Memory B cell (primary cell): ENCODE measurements around the gene DIDO1.
"Not testable (repeated sequence)": the region's sequence is repeated elsewhere in the genome, so short reads cannot be mapped to it uniquely, and the experiment has no call there.

ENCODE experiments used
- ATAC-seq: fragments of 150-1000 bp; cut with Tn5 transposase; 2 replicates; pipeline ENCODE4 v1.10.0; 2021; ENCODE audit warnings: low read depth, mild to moderate bottlenecking, moderate library complexity
- DNase-seq, 2 donors: peaks; one replicate each; pipeline ENCODE4 v3.0.0; 2022; ENCODE audit warnings: low spot score in 2 of 2
- H3K27ac Mint-ChIP-seq: one replicate; pipeline ENCODE4 v1.8.0; 2022; ENCODE audit warnings: mild to moderate bottlenecking, moderate library complexity, mixed read lengths
- H3K27me3 Mint-ChIP-seq: one replicate; pipeline ENCODE4 v1.8.0; 2022; ENCODE audit warnings: mixed read lengths
- H3K36me3 Mint-ChIP-seq: one replicate; pipeline ENCODE4 v1.8.0; 2022; ENCODE audit warnings: mild to moderate bottlenecking, mixed read lengths
- H3K4me1 Mint-ChIP-seq: one replicate; pipeline ENCODE4 v1.8.0; 2022; ENCODE audit warnings: mixed read lengths
- H3K4me3 Mint-ChIP-seq: one replicate; pipeline ENCODE4 v1.8.0; 2022; ENCODE audit warnings: mild to moderate bottlenecking, moderate library complexity, mixed read lengths
- H3K9me3 Mint-ChIP-seq: one replicate; pipeline ENCODE4 v1.8.0; 2022; ENCODE audit warnings: mixed read lengths

Gene DIDO1

DNA sequence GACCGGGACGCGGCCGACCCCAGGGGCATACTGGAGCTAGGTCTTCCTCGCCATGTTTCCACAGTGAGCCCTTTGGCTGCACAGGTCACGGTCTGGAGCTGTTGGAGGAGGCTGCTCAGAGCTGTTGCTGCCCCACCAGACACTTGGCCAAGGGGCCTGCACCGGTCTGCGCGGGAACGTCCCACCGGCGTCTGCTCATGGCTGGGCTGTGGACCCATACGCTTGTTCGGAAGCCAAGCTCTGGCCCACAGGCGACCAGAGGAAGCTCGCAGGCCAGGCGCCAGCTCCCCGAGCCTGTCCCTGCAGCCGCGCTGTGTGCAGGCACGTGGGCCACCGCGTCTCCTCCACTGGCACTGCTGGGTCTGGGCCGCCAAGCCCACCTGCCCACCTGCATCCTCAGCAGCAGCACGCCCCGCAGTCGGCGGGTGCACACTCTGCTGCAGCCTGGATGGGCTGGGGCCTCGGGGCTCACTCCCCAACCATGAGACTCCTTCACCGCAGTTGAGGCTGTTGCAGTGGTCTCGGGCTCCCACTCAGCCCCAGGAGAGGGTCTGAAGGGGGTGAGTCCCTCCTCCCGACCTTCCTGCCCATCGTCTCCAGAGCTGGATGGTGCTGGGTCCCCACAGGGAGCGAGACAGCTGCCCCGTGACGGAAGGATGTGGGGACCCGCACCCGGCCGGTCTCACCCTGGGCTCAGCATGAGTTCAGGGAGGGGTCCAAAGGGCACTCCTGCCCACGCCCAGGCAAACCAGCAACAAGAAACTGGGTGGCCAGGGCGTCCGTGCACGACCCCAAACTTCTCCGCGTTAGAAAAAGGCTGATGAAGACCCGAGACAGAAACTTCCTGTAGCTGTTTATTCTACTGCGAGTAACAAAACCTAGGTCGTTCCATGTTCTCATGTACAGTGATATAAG is 49.1 kb downstream of the DIDO1 start:
- H3K9me3 Mint-ChIP-seq = no peaks in the 10 kb centered on the region
- H3K36me3 Mint-ChIP-seq = peaks cover 6% of the 10 kb centered on the region
- no peak overlapping the region for H3K4me3 Mint-ChIP-seq
- H3K27me3 Mint-ChIP-seq = peaks cover 4% of the 10 kb centered on the region
- ATAC-seq (no peak), DNase-seq (no peak)
- H3K27ac Mint-ChIP-seq = no peak overlapping the region
- H3K4me1 Mint-ChIP-seq = peaks cover 8% of the 10 kb centered on the region

DNA sequence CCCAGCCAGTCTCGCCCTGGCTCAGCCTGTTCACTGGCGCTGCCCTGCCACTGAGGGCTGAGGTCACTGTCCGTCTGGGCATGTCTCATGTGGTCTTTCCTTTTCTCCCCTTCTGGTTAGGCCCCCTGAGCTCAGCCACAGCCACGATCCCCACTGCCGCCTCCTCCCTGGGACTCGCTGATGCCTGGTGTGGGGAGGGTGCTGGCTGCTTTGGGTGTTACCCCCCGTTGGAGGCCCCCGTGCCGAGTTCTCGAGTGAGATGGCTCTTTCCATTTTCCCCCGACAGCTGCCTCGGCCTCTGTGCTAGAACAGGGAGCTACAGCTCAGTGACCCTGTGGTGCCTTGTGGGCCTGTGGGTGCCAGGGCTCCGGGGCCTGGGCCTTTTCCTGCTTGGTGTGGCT is 49.8 kb downstream of the DIDO1 start:
- Mint-ChIP-seq H3K9me3 (no peaks in the 10 kb centered on the region), H3K36me3 (peaks cover 4% of the 10 kb centered on the region), H3K27ac (no peak overlapping the region), H3K4me3 (no peak overlapping the region), H3K4me1 (peaks cover 8% of the 10 kb centered on the region), H3K27me3 (peaks cover 4% of the 10 kb centered on the region)
- DNase-seq (no peak), ATAC-seq (no peak)

DNA sequence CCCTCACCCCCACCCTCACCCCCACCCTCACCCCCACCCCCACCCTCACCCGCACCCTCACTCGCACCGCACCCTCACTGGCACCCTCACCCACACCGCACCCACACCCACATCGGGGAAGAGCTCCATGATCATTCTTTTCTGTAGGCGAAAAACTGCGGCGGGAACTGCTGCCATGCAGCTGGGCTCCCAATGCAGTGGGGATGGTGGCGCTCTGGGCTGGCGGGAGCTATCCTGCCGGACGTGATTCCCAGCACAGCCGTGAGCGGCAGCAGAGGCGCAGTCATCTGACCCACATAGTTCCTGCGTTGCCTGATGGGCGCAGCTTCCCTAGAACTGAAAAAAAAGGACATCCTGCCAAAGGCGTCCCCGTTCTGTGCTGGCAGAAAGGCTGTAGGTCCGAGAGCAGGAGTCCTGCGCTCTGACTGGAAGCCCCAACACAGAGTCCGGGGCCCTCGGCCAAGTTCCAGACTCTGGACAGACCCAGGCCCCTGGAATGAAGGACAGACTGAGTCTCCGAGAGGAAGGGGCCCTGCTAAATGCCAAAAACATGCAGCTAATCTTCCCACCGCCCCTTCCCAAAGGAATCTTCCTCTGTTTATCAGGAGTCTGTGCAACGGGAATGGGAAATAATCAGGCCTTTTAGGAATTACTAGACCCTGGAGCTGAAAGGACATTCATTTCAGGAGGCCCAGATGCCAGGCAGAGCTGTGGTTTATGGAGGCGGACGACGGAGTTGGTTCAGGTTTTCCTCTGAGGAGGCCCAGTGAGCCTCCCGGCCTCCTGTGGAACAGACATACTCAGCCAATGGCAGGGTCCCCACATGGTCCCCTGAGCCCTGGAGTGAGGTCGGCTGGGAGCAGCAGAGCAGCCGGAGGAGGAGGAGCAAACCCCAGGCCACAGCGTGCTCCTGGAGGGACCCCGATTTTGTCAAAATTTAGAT is 50.6 kb downstream of the DIDO1 start:
- peak overlapping the region; percentile 79 for H3K27ac Mint-ChIP-seq
- H3K9me3 Mint-ChIP-seq = no peaks in the 10 kb centered on the region
- DNase-seq = no peak
- peaks cover 4% of the 10 kb centered on the region for H3K27me3 Mint-ChIP-seq
- no peak for ATAC-seq
- no peak overlapping the region for H3K4me3 Mint-ChIP-seq
- H3K4me1 Mint-ChIP-seq = peaks cover 8% of the 10 kb centered on the region
- peaks cover 1% of the 10 kb centered on the region for H3K36me3 Mint-ChIP-seq

DNA sequence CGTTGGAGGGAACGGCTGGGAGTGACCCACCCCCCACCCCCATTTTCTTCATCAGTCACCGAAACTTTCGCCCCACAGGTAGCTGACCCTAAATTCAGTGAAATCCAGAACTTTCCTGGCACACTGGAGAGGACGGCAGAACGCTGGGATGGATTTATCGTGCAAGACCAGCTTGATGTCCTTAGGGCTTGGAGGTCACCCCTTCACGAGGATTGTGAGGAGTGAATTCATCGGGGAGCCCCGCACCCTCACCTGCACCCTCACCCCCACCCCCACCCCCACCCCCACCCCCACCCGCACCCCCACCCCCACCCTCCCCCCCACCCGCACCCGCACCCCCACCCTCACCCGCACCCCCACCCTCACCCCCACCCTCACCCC is 51.4 kb downstream of the DIDO1 start:
- H3K27ac Mint-ChIP-seq = peak overlapping the region; percentile 79
- peaks cover 4% of the 10 kb centered on the region for H3K27me3 Mint-ChIP-seq
- no peak for ATAC-seq
- H3K4me1 Mint-ChIP-seq = peaks cover 8% of the 10 kb centered on the region
- no peaks in the 10 kb centered on the region for H3K9me3 Mint-ChIP-seq
- no peak overlapping the region for H3K4me3 Mint-ChIP-seq
- H3K36me3 Mint-ChIP-seq = peaks cover 1% of the 10 kb centered on the region
- DNase-seq = no peak

DNA sequence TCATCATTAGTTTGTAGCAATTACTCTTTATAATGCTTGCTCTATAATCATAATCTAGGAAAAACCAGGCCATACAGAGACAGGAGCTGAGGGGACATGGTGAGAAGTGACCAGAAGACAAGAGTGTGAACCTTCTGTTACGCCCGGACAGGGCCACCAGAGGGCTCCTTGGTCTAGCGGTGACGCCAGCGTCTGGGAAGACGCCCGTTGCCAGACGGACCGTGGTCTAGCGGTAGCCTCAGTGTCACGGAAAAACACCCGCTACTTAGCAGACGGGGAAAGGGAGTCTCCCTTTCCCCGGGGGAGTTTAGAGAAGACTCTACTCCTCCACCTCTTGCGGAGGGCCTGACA is 52.6 kb downstream of the DIDO1 start:
- ATAC-seq, H3K36me3 Mint-ChIP-seq, H3K9me3 Mint-ChIP-seq, H3K4me1 Mint-ChIP-seq, H3K27ac Mint-ChIP-seq, H3K27me3 Mint-ChIP-seq, DNase-seq, H3K4me3 Mint-ChIP-seq: not testable (repeated sequence)

DNA sequence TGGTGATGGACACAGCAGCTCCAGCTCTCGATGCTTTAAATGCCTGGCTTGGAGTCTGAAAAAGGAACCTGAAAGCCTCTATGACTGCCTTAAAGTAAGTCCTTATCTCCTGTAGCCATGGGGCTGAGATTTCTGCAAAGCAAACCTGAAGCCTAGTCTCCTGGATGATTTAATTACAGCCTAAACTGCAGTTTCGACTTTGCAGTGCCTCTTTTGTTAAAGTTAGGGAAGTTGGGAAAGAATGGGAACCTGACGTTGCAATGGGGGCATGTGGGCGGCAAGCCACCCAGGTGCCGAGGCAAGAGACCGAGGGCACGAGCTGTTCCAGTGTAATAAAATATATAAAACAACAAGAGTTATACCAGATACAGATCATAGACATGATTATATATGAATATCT is 53.0 kb downstream of the DIDO1 start:
- H3K9me3 Mint-ChIP-seq = no peaks in the 10 kb centered on the region
- peaks cover 8% of the 10 kb centered on the region for H3K4me1 Mint-ChIP-seq
- no peak overlapping the region for H3K4me3 Mint-ChIP-seq
- peaks cover 4% of the 10 kb centered on the region for H3K27me3 Mint-ChIP-seq
- no peak for DNase-seq
- H3K36me3 Mint-ChIP-seq = peaks cover 1% of the 10 kb centered on the region
- no peak for ATAC-seq
- H3K27ac Mint-ChIP-seq = no peak overlapping the region

DNA sequence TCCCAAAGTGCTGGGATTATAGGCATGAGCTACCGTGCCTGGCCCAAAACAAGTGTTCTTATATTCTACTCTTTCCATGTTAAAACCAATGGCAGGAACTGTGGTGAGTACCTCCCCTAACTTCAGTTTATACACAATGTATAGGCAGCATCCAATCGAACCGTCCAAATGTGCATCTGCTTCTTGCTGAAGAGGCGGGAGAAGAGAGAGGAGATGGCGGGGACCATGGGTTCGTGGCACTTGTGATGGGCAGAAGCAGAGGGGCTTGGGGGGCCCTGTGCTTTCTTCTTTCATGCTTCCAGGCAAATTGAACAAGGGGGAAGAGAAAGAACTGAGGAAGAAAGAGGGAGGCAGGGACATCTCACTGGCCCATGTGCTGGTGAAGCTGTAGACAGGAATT is 53.4 kb downstream of the DIDO1 start:
- no peak for ATAC-seq
- Mint-ChIP-seq H3K27ac (no peak overlapping the region), H3K4me1 (peaks cover 8% of the 10 kb centered on the region), H3K4me3 (no peak overlapping the region), H3K9me3 (no peaks in the 10 kb centered on the region), H3K27me3 (peaks cover 4% of the 10 kb centered on the region), H3K36me3 (no peaks in the 10 kb centered on the region)
- DNase-seq = no peak

DNA sequence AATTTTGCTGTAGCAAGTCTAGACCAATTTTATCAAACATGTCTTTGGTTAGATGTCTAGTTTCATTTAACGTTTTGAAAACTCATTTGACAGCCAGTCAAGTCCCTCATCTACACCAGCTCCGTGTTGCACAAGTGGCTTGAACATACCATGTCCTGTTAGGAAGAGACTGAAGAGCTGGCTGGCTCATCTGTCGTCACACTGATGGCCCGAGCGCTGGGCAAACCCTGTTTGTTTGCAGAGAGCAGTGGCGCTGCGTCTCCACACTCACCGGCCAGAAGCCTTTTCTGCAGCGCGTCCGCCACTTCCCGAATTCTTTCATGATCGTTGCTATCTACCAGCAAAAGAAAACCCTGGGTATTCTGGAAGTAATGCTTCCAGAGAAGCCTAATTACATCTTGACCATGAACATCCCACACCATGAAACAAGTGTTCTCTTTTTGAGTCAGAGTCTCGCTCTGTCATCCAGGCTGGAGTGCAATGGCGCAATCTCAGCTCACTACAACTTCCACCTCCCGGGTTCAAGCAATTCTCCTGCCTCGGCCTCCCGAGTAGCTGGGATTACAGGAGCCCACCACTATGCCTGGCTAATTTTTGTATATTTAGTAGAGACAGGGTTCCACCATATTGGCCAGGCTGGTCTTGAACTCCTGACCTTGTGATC is 54.0 kb downstream of the DIDO1 start:
- ATAC-seq (no peak), DNase-seq (no peak)
- no peaks in the 10 kb centered on the region for H3K36me3 Mint-ChIP-seq
- H3K27ac Mint-ChIP-seq = no peak overlapping the region
- peaks cover 8% of the 10 kb centered on the region for H3K4me1 Mint-ChIP-seq
- H3K27me3 Mint-ChIP-seq = peaks cover 4% of the 10 kb centered on the region
- H3K9me3 Mint-ChIP-seq = no peaks in the 10 kb centered on the region
- H3K4me3 Mint-ChIP-seq = no peak overlapping the region

DNA sequence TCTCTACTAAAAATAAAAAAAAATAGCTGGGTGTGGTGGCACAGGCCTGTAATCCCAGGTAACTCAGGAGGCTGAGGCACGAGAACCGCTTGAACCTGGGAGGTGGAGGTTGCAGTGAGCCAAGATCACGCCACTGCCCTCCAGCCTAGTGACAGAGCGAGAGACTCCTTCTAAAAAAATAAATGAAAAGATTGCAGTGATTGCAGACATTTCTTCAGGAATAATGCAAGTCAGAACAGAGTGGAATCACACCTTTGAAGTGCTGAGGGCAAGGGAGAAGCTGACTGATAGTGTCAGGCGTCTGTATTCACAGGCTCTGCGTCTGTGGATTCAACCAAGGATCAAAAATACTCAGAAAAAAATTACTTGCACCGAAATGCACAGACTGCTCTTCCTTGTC is 62.1 kb downstream of the DIDO1 start:
- ATAC-seq = no peak
- Mint-ChIP-seq H3K4me3 (no peak overlapping the region), H3K27me3 (peaks cover 2% of the 10 kb centered on the region)

DNA sequence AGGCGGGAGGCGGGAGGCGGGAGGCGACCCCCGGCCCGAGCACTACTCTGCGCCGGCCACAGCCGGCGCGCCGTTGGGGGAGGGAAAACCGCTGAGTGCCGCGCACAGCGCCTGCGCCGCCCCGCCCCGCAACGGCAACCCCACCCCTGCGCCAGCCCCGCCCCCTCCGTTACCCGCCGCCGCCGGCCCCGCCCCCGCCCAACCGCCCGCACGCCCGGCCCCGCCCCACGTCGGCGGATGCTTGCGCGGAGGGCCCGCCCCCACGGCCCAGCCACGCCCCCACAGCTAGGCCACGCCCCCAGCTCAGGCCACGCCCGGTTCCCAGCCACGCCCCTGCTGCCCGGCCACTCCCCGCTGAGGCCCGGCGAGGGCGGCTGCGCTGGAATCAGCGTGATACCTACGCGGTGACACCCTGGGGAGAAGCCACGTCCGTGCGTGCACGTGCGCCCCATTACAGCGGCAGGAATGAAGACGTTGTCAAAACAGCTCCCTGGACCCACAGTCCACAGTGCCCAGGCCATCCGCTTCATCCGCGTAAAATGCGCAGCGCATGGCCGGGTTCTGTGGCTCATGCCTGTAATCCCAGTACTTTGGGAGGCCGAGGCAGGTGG is 64.5 kb downstream of the DIDO1 start, which contains the start of gene TCFL5:
TSS of gene TCFL5 (minus strand) at position 97 of the 611 bp plus-strand sequence. CDS start 152 bp downstream, outside the sequence.
- DNase-seq (peak; percentile 99 to 100), ATAC-seq (peak; percentile 88)
- Mint-ChIP-seq H3K9me3 (peaks cover 3% of the 10 kb centered on the region), H3K4me1 (peaks cover 20% of the 10 kb centered on the region), H3K4me3 (peak within 1 kb of the TSS; percentile 62), H3K27ac (peak within 1 kb of the TSS; percentile 79), H3K27me3 (peaks cover 2% of the 10 kb centered on the region), H3K36me3 (peaks cover 12% of the 10 kb centered on the region)

More for the DNA sequence above, 62.1 kb downstream of the DIDO1 start:
- H3K9me3 Mint-ChIP-seq = peaks cover 3% of the 10 kb centered on the region
- peaks cover 16% of the 10 kb centered on the region for H3K4me1 Mint-ChIP-seq
- no peak for DNase-seq
- no peaks in the 10 kb centered on the region for H3K36me3 Mint-ChIP-seq
- H3K27ac Mint-ChIP-seq = no peak overlapping the region

DNA sequence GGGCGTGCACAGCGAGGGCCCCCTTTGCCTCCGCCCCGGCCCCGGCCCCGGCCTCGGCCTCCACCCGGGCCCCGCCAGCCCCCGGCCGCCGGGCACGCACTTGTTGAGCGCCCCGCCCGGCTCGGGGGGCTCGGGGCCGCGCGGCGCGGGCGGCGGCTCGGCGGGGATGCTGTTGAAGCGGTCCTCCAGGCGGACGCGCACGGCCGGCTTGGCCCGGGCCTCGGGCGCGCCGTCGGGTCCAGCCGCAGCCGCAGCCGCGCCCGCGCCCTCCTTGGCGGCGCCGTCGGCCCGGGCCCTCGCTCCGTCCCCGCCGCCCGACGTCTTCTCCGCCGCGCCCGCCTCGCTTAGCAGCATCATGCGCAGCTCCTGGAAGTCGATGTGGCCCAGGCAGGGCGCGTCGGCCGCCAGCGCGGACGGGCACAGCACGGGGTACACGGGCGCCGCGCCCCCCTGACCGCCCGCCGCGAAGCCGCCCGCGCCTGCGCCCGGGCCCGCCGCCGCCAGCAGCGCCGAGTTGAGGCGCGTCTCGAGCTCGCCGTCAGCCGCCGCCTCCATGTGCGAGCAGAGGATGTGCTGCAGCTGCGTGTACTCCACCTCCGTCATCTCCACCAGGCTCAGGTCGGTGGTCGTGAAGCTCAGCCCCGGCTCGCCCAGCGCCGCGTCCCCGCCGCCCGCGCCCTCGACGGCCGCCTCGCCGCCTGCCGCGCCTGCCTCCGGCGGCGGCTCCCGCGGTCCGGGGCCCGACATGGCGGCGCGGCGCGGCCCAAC is 65.2 kb downstream of the DIDO1 start:
- ATAC-seq (peak; percentile 31), DNase-seq (peak; percentile 38 to 66)
- peaks cover 2% of the 10 kb centered on the region for H3K27me3 Mint-ChIP-seq
- H3K36me3 Mint-ChIP-seq = peaks cover 13% of the 10 kb centered on the region
- peak overlapping the region; percentile 37 for H3K4me3 Mint-ChIP-seq
- H3K27ac Mint-ChIP-seq = no peak overlapping the region
- peaks cover 3% of the 10 kb centered on the region for H3K9me3 Mint-ChIP-seq
- H3K4me1 Mint-ChIP-seq = peaks cover 20% of the 10 kb centered on the region

DNA sequence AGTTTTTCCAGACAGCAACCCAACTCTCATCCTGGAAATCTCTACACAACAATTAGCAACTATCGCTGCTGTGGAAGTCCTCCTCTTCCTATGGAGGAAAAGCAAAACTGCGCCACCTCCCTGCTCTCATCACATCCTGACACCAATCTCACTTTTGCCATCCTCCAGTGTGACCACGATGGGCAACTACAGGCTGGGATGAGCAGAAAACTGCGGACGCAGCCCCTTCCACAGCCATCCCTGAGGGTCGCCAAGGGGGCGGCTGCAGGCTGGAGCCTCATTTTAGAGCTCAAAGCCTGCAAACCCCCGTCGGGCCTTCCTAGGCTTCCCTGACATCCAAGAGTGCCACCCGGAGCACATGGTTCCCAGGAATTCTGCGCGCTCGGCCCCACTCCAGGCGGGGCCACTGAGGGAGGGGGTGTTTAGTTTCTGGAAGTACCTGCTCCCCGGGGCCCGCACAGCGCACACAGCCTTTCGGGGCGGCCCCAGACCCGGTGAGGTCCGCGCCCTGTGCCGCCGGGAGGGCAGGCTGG is 65.8 kb downstream of the DIDO1 start:
- peaks cover 2% of the 10 kb centered on the region for H3K27me3 Mint-ChIP-seq
- ATAC-seq (no peak), DNase-seq (peak in 1 of 2 donors; percentile 35)
- peaks cover 13% of the 10 kb centered on the region for H3K36me3 Mint-ChIP-seq
- H3K9me3 Mint-ChIP-seq = peaks cover 3% of the 10 kb centered on the region
- peak overlapping the region; percentile 62 for H3K4me3 Mint-ChIP-seq
- H3K27ac Mint-ChIP-seq = peak overlapping the region; percentile 38
- H3K4me1 Mint-ChIP-seq = peaks cover 20% of the 10 kb centered on the region

DNA sequence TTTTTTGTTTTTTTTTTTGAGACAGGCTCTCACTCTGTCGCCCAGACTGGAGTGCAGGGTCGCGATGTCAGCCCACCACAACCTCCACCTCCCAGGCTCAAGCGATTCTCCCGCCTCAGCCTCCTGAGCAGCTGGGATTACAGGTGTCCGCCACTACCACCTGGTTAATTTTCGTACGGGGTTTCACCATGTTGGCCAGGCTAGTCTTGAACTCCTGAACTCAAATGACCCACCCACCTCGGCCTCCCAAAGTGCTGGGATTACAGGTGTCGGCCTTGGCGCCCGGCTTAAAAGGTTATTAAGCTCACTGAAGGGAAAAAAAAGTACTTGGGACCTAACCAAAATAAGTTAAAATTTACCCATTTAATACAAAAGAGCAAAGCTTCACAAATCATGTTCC is 66.6 kb downstream of the DIDO1 start:
- peak overlapping the region; percentile 24 for H3K4me3 Mint-ChIP-seq
- ATAC-seq (no peak), DNase-seq (no peak)
- H3K36me3 Mint-ChIP-seq = peaks cover 13% of the 10 kb centered on the region
- H3K4me1 Mint-ChIP-seq = peaks cover 20% of the 10 kb centered on the region
- peaks cover 3% of the 10 kb centered on the region for H3K9me3 Mint-ChIP-seq
- H3K27me3 Mint-ChIP-seq = peaks cover 2% of the 10 kb centered on the region
- no peak overlapping the region for H3K27ac Mint-ChIP-seq
